ENCODE results near the gene CDKN2AIPNL.
A peak's percentile ranks its signal among the peaks of the same experiment; 100 is the strongest.
"Not testable (repeated sequence)": the region's sequence is repeated elsewhere in the genome, so short reads cannot be mapped to it uniquely, and the experiment has no call there.

CDKN2AIPNL gene

GRCh38 chr5:134430001-134430569 lies 18.4 kb upstream of the CDKN2AIPNL start:
- no peak for TF ChIP-seq ZNF274 (IDR thresholded peaks at IDR 0.05; ENCODE audit: low read depth, low read length)
- no peak overlapping the region for H3K4me3 ChIP-seq (ENCODE audit: low read length)

- TF ChIP-seq ZNF274 (IDR thresholded peaks at IDR 0.05; ENCODE audit: low read depth, low read length) = no peak
- no peak overlapping the region for H3K4me3 ChIP-seq (ENCODE audit: low read length)
Observed at GRCh38 chr5:134427540-134428041, 15.9 kb upstream of the CDKN2AIPNL start.

- TF ChIP-seq ZNF274 (IDR thresholded peaks at IDR 0.05; ENCODE audit: low read depth, low read length) = no peak
- H3K4me3 ChIP-seq (ENCODE audit: low read length) = no peak overlapping the region
Observed at GRCh38 chr5:134426361-134426760, 14.7 kb upstream of the CDKN2AIPNL start.

GRCh38 chr5:134423376-134423775 lies 11.7 kb upstream of the CDKN2AIPNL start:
- H3K4me3 ChIP-seq (ENCODE audit: low read length) = no peak overlapping the region
- TF ChIP-seq ZNF274 (IDR thresholded peaks at IDR 0.05; ENCODE audit: low read depth, low read length) = no peak

- H3K4me3 ChIP-seq (ENCODE audit: low read length) = no peak overlapping the region
- TF ChIP-seq ZNF274 (IDR thresholded peaks at IDR 0.05; ENCODE audit: low read depth, low read length) = no peak
Observed at GRCh38 chr5:134422791-134423365, 11.2 kb upstream of the CDKN2AIPNL start.

- not testable (repeated sequence) for H3K4me3 ChIP-seq (ENCODE audit: low read length)
Observed at GRCh38 chr5:134421038-134421437, 9.4 kb upstream of the CDKN2AIPNL start.

GRCh38 chr5:134420343-134420742 lies 8.7 kb upstream of the CDKN2AIPNL start:
- no peak overlapping the region for H3K4me3 ChIP-seq (ENCODE audit: low read length)
- TF ChIP-seq ZNF274 (IDR thresholded peaks at IDR 0.05; ENCODE audit: low read depth, low read length) = no peak

GRCh38 chr5:134418958-134419357 lies 7.3 kb upstream of the CDKN2AIPNL start:
- TF ChIP-seq ZNF274 (IDR thresholded peaks at IDR 0.05; ENCODE audit: low read depth, low read length) = no peak
- H3K4me3 ChIP-seq (ENCODE audit: low read length) = no peak overlapping the region

- TF ChIP-seq ZNF274 (IDR thresholded peaks at IDR 0.05; ENCODE audit: low read depth, low read length) = no peak
Observed at GRCh38 chr5:134417707-134418106, 6.0 kb upstream of the CDKN2AIPNL start.

GRCh38 chr5:134413046-134413445 lies 1.4 kb upstream of the CDKN2AIPNL start:
- no peak overlapping the region for H3K4me3 ChIP-seq (ENCODE audit: low read length)
- TF ChIP-seq ZNF274 (IDR thresholded peaks at IDR 0.05; ENCODE audit: low read depth, low read length) = no peak

More at GRCh38 chr5:134417707-134418106, 6.0 kb upstream of the CDKN2AIPNL start:
- no peak overlapping the region for H3K4me3 ChIP-seq (ENCODE audit: low read length)

GRCh38 chr5:134411228-134411545 lies 494 bp downstream of the CDKN2AIPNL start:
- H3K4me3 ChIP-seq (ENCODE audit: low read length) = peak overlapping the region; percentile 77
- TF ChIP-seq ZNF274 (IDR thresholded peaks at IDR 0.05; ENCODE audit: low read depth, low read length) = no peak

GRCh38 chr5:134410822-134411221 lies 859 bp downstream of the CDKN2AIPNL start:
- TF ChIP-seq ZNF274 (IDR thresholded peaks at IDR 0.05; ENCODE audit: low read depth, low read length) = no peak
- H3K4me3 ChIP-seq (ENCODE audit: low read length) = peak overlapping the region; percentile 77

- no peak overlapping the region for H3K4me3 ChIP-seq (ENCODE audit: low read length)
- no peak for TF ChIP-seq ZNF274 (IDR thresholded peaks at IDR 0.05; ENCODE audit: low read depth, low read length)
Observed at GRCh38 chr5:134409321-134409720, 2.4 kb downstream of the CDKN2AIPNL start.

- no peak overlapping the region for H3K4me3 ChIP-seq (ENCODE audit: low read length)
- no peak for TF ChIP-seq ZNF274 (IDR thresholded peaks at IDR 0.05; ENCODE audit: low read depth, low read length)
Observed at GRCh38 chr5:134406390-134406789, 5.3 kb downstream of the CDKN2AIPNL start.

GRCh38 chr5:134403951-134404350 lies 7.7 kb downstream of the CDKN2AIPNL start:
- no peak overlapping the region for H3K4me3 ChIP-seq (ENCODE audit: low read length)
- TF ChIP-seq ZNF274 (IDR thresholded peaks at IDR 0.05; ENCODE audit: low read depth, low read length) = no peak
